BLaER1 (cell line): Measurements from ENCODE around the gene FGL2.
"Not testable (repeated sequence)": the region's sequence is repeated elsewhere in the genome, so short reads cannot be mapped to it uniquely, and the experiment has no call there.

Source experiments
- H3K27ac ChIP-seq: shearing (Covaris generic); formaldehyde crosslinking; 2 replicates; pipeline ENCODE4 v1.8.1; 2022
- H3K27me3 ChIP-seq: shearing (Covaris generic); formaldehyde crosslinking; 2 replicates; pipeline ENCODE4 v1.8.1; 2022
- H3K36me3 ChIP-seq: shearing (Covaris generic); formaldehyde crosslinking; 2 replicates; pipeline ENCODE4 v1.8.1; 2022
- H3K4me1 ChIP-seq: shearing (Covaris generic); formaldehyde crosslinking; 2 replicates; pipeline ENCODE4 v1.8.1; 2022
- H3K4me2 ChIP-seq: shearing (Covaris generic); formaldehyde crosslinking; 2 replicates; pipeline ENCODE4 v1.8.1; 2022
- H3K4me3 ChIP-seq: shearing (Covaris generic); formaldehyde crosslinking; 2 replicates; pipeline ENCODE4 v1.8.1; 2022
- H3K9ac ChIP-seq: shearing (Covaris generic); formaldehyde crosslinking; 2 replicates; pipeline ENCODE4 v1.8.1; 2022
- H3K9me3 ChIP-seq: shearing (Covaris generic); formaldehyde crosslinking; 2 replicates; pipeline ENCODE4 v1.8.1; 2022
- H4K20me1 ChIP-seq: shearing (Covaris generic); formaldehyde crosslinking; 2 replicates; pipeline ENCODE4 v1.8.1; 2022
- Cebpa-rat ChIP-seq: shearing (Covaris generic); IDR thresholded peaks from 2 replicates; pipeline ENCODE4 v1.8.1; 2022

The FGL2 gene

GRCh38 chr7:77157446-77157845 is 42.2 kb downstream of the FGL2 start:
- no peak overlapping the region for H3K4me2 ChIP-seq
- no peak overlapping the region for H3K27ac ChIP-seq
- H3K9ac ChIP-seq = no peak overlapping the region
- no peak overlapping the region for H3K4me3 ChIP-seq
- TF ChIP-seq Cebpa-rat = no peak
- no peaks in the 10 kb centered on the region for H3K36me3 ChIP-seq
- H3K4me1 ChIP-seq = no peaks in the 10 kb centered on the region
- no peaks in the 10 kb centered on the region for H3K9me3 ChIP-seq
- no peaks in the 10 kb centered on the region for H3K27me3 ChIP-seq
- H4K20me1 ChIP-seq = no peaks in the 10 kb centered on the region

DNA sequence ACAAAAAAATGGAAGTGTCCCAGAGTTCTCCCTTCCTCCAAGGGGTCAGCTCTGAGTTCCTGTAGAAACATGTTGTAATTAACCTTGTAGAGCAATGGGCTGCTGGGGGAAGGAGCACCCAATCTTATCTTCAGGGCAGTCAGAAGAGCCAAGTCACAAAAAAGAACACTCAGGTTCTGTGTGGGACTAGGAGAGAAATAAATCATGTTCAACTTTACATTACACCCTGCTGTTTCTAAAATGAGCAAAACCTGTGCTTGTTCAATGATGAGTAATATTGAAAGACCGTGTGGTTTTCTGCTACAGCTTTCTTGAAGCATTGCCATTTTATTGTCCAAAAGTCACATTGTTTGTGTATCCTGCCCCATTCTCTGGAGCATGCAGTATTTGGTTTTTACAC is 42.6 kb downstream of the FGL2 start:
- not testable (repeated sequence) for H3K36me3 ChIP-seq, H4K20me1 ChIP-seq, H3K27me3 ChIP-seq, H3K27ac ChIP-seq, H3K4me3 ChIP-seq, H3K9ac ChIP-seq, H3K4me2 ChIP-seq, H3K4me1 ChIP-seq, H3K9me3 ChIP-seq

DNA sequence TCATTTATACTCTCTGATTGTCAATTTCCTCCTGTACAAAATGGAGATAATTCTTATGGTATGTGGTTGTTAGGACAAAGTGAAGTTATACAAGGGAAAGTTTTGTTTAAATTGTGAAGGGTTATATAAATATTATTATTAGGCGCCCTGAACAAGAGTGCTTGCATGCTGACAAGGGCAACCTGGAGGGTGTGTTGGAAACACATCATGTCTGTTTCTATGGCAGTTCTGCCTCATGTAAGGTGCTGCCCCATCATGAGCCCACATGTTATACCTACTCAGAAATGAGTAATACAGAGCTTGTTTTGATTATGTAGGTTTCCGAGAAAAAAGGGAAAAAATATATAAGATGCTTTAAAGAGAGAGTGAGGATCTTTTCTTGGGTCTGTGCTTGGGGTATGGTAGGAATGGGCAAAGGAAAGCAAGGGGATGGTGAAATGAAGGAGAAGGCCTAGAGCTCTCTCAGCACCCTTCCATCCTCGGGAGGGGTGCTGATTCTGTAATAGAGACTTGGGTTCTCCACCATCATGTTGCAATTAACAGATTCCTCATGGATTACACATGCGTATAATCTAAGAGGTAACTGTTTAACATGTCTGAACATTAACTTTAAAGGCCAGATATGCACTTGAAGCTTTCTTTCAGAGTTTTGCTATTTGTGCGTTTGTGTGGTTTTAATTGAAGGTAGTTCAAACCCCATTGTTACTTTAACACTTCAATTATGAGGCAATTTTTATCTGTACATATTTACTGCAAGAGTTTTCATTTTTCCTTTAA is 43.8 kb downstream of the FGL2 start:
- not testable (repeated sequence) for H3K27ac ChIP-seq, H3K36me3 ChIP-seq, H3K4me1 ChIP-seq, H4K20me1 ChIP-seq, H3K9ac ChIP-seq, H3K4me2 ChIP-seq, H3K27me3 ChIP-seq, H3K4me3 ChIP-seq, H3K9me3 ChIP-seq

DNA sequence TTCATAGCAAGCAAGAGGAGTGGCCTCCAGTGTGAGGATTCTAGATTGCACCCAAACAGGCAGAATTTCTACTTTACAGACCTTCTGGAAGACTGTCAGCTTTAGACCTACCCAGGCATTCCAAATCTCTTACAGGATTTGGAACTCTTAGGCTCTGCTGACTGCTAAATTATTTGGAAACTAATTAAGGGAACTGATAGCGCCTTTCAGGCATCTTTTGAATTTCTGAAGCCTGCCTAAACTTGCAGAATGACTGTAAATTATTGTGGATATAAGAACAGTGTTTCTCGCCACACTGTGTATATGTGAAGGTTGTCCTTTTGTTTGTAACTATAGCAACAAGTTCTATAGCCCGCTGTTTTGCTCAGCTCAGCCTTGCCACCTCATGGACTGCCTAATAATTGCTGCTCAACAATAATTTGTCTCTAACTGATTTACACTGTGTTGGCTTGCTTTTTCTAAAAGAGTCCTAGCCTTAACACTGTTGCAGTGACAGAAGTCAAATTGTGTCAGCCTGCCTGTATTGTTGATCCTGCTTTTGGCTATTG is 44.6 kb downstream of the FGL2 start:
- not testable (repeated sequence) for H3K4me3 ChIP-seq, H3K4me1 ChIP-seq, H3K4me2 ChIP-seq, H4K20me1 ChIP-seq, H3K9ac ChIP-seq, H3K27me3 ChIP-seq, H3K27ac ChIP-seq, H3K36me3 ChIP-seq, H3K9me3 ChIP-seq

- H3K4me1 ChIP-seq, H3K9ac ChIP-seq, H3K4me3 ChIP-seq, H3K27me3 ChIP-seq, H3K27ac ChIP-seq, H4K20me1 ChIP-seq, H3K36me3 ChIP-seq, H3K4me2 ChIP-seq: not testable (repeated sequence)
- peaks cover 21% of the 10 kb centered on the region for H3K9me3 ChIP-seq
Measured at GRCh38 chr7:77152232-77152631, 47.4 kb downstream of the FGL2 start.
